ENCODE data around the gene IQUB.
"Not testable (repeated sequence)": the region's sequence is repeated elsewhere in the genome, so short reads cannot be mapped to it uniquely, and the experiment has no call there.

IQUB gene

DNA sequence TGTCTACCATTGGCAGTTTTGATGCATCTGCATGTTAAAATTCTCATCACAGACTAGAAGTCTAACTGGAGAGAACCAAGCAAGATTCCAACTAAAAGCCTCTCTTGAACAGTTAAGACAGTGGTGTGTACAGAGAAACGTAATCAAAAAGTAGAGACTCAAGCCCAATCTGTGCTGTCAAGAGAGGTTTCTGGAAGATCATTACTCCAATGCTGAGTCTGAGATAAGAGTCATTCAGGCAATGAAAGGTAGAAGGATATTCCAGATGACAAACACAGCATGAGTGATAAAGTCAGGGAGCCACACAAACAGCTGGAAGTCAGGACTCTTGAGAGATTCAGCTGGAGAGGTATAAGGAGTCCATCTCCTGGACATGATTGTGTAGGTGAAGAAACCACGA lies 48.7 kb downstream of the IQUB start:
- no peak overlapping the region for H3K4me3 ChIP-seq (ENCODE audit: low read length)
- TF ChIP-seq CTCF (IDR thresholded peaks at IDR 0.05; ENCODE audit: insufficient read depth, low read depth, low read length, missing control alignments), result no peak
- DNase-seq (ENCODE audit: low read depth), result no peak

- no peak for DNase-seq (ENCODE audit: low read depth)
- TF ChIP-seq CTCF (IDR thresholded peaks at IDR 0.05; ENCODE audit: insufficient read depth, low read depth, low read length, missing control alignments), result no peak
- H3K4me3 ChIP-seq (ENCODE audit: low read length), result no peak overlapping the region
These were observed 49.2 kb downstream of the IQUB start for GRCh38 chr7:123485187-123485586.

- no peak overlapping the region for H3K4me3 ChIP-seq (ENCODE audit: low read length)
- TF ChIP-seq CTCF (IDR thresholded peaks at IDR 0.05; ENCODE audit: insufficient read depth, low read depth, low read length, missing control alignments), result no peak
- no peak for DNase-seq (ENCODE audit: low read depth)
These were observed 50.2 kb downstream of the IQUB start for GRCh38 chr7:123484199-123484598.

DNA sequence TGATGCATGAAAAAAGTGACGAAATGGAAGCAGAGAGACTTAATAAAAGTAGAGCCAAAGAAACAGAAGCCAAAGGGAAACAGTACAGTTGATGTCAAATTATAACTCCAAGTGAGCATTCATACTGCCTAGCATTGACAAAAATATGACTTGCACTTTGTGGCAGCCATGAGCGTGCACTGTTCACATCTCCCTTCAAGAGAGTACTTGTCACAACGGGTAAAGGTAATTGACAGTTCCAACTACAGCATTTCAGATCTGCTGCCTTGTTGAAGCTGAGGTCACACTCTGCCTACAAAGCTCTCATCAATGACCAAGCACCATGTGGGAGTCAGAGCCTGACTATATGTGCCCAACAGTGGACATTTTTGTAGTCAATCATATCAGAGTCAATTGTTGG lies 54.3 kb downstream of the IQUB start:
- no peak for DNase-seq (ENCODE audit: low read depth)
- H3K4me3 ChIP-seq (ENCODE audit: low read length), result no peak overlapping the region
- TF ChIP-seq CTCF (IDR thresholded peaks at IDR 0.05; ENCODE audit: insufficient read depth, low read depth, low read length, missing control alignments), result no peak

- not testable (repeated sequence) for H3K4me3 ChIP-seq (ENCODE audit: low read length); DNase-seq (ENCODE audit: low read depth)
These were observed 56.3 kb downstream of the IQUB start for GRCh38 chr7:123478056-123478455.

DNA sequence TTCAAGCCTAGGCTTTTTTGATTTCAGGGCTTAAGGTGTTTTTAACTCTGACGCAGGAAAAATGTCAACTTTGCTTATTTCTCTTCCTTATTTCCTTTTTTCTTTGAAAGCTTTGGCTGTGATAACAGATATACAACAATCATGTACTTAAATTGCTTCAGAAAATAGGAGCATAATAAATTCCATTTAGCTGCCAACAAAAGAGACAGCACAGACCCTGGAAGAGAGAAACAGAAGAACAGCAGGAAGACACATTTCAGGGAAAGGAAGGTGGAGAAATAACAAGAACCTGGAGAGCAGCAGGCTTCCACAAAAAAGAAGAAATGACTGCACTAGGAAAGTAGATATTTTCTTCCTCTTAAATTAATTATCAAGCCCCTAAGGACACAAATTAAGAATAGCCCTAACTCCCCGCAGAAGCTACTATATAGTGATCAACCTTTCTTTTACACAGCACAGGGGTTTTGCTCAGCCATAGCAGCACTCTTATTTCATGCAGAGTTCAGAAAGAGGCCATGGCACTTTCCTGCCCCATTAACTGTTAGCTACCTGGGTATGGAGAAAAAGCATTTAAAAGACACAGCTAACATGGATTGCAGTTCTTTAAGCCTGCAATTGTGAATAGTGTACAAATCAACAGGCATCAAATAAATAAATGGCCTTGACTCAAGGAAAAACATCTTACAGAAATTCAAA lies 61.5 kb downstream of the IQUB start:
- no peak for DNase-seq (ENCODE audit: low read depth)
- no peak for TF ChIP-seq CTCF (IDR thresholded peaks at IDR 0.05; ENCODE audit: insufficient read depth, low read depth, low read length, missing control alignments)
- H3K4me3 ChIP-seq (ENCODE audit: low read length), result no peak overlapping the region

DNA sequence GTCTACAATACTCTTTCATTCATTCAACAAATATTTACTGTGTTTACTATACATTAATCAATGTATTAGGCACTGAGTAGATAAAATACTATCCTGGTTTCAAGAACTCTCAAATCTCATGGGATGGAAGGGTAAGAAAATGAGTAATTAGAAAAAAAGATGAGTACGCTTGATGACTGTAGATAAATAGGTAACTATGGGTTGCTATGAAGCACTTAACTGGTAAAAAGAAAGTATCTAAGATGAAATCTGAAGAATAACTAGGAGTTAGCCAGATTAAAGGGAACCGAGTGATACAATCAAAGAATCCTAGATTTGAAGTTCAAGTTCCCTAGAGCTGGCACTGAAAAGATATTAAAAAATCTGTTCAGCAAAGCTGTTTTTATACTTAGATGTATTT lies 62.1 kb downstream of the IQUB start:
- no peak for DNase-seq (ENCODE audit: low read depth)
- TF ChIP-seq CTCF (IDR thresholded peaks at IDR 0.05; ENCODE audit: insufficient read depth, low read depth, low read length, missing control alignments), result no peak
- no peak overlapping the region for H3K4me3 ChIP-seq (ENCODE audit: low read length)

All from epithelial cell of esophagus (primary cell).